DND-41 (cell line): Measurements from ENCODE around the gene LPIN1.

Source experiments
- ATAC-seq: fragments of 200-7000 bp; cut with Tn5 transposase; 3 replicates; pipeline ENCODE4 v1.9.1; 2021; ENCODE audit warnings: low read depth; ENCODE audit not compliant: insufficient read depth
- DNase-seq: peaks from one replicate; pipeline ENCODE4 v3.0.0-alpha.2; 2020
- H2AFZ ChIP-seq: 2 replicates; pipeline ENCODE4 v1.6.0; 2012; ENCODE audit warnings: low read depth, low read length
- H3K27ac ChIP-seq: 2 replicates; pipeline ENCODE4 v1.5.1; 2012; ENCODE audit warnings: low read length, inconsistent platforms
- H3K27me3 ChIP-seq: fragments of 200-600 bp; sonication (generic); 2 replicates; pipeline ENCODE4 v1.6.0; 2012; ENCODE audit warnings: low read length, mild to moderate bottlenecking, inconsistent platforms; ENCODE audit not compliant: insufficient read depth, poor library complexity
- H3K36me3 ChIP-seq: 2 replicates; pipeline ENCODE4 v1.5.1; 2012; ENCODE audit warnings: low read length, inconsistent platforms; ENCODE audit not compliant: insufficient read depth
- H3K4me1 ChIP-seq: 2 replicates; pipeline ENCODE4 v1.5.1; 2012; ENCODE audit warnings: mild to moderate bottlenecking, low read length; ENCODE audit not compliant: insufficient read depth
- H3K4me2 ChIP-seq: 2 replicates; pipeline ENCODE4 v1.6.0; 2012; ENCODE audit warnings: mild to moderate bottlenecking, moderate library complexity, low read length, inconsistent platforms; ENCODE audit not compliant: insufficient read depth
- H3K4me3 ChIP-seq, 2 experiments: fragments of 200-600 bp in 1 of 2; shearing (Covaris generic) in 1 of 2; 2 replicates each; pipeline ENCODE4 v1.5.1; 2012 to 2016; ENCODE audit warnings: inconsistent platforms in 2 of 2, low read length in 2 of 2, mild to moderate bottlenecking in 2 of 2, low read depth in 1 of 2, moderate library complexity in 1 of 2
- H3K79me2 ChIP-seq: 2 replicates; pipeline ENCODE4 v1.6.0; 2012; ENCODE audit warnings: low read length, inconsistent platforms; ENCODE audit not compliant: insufficient read depth
- H3K9ac ChIP-seq: 2 replicates; pipeline ENCODE4 v1.6.0; 2012; ENCODE audit warnings: low read depth, mild to moderate bottlenecking, inconsistent platforms, low read length, moderate library complexity
- H3K9me3 ChIP-seq: 2 replicates; pipeline ENCODE4 v1.5.1; 2012; ENCODE audit warnings: low read length, moderate library complexity, mild to moderate bottlenecking, inconsistent platforms; ENCODE audit not compliant: insufficient read depth, severe bottlenecking
- H4K20me1 ChIP-seq: 2 replicates; pipeline ENCODE4 v1.6.0; 2012; ENCODE audit warnings: low read length; ENCODE audit not compliant: insufficient read depth
- EZH2 ChIP-seq: IDR thresholded peaks from 3 replicates; pipeline ENCODE4 v1.6.1; 2012; ENCODE audit warnings: borderline replicate concordance, low read depth, mild to moderate bottlenecking, moderate library complexity, low read length, inconsistent platforms; ENCODE audit not compliant: severe bottlenecking
- TF ChIP-seq, protein P1 (sequence below): IDR thresholded peaks from 2 replicates; pipeline ENCODE4 v1.5.1; 2012; ENCODE audit warnings: borderline replicate concordance, low read length, moderate library complexity, mild to moderate bottlenecking; ENCODE audit not compliant: poor library complexity, severe bottlenecking; ENCODE audit errors: extremely low read depth

The LPIN1 gene

DNA sequence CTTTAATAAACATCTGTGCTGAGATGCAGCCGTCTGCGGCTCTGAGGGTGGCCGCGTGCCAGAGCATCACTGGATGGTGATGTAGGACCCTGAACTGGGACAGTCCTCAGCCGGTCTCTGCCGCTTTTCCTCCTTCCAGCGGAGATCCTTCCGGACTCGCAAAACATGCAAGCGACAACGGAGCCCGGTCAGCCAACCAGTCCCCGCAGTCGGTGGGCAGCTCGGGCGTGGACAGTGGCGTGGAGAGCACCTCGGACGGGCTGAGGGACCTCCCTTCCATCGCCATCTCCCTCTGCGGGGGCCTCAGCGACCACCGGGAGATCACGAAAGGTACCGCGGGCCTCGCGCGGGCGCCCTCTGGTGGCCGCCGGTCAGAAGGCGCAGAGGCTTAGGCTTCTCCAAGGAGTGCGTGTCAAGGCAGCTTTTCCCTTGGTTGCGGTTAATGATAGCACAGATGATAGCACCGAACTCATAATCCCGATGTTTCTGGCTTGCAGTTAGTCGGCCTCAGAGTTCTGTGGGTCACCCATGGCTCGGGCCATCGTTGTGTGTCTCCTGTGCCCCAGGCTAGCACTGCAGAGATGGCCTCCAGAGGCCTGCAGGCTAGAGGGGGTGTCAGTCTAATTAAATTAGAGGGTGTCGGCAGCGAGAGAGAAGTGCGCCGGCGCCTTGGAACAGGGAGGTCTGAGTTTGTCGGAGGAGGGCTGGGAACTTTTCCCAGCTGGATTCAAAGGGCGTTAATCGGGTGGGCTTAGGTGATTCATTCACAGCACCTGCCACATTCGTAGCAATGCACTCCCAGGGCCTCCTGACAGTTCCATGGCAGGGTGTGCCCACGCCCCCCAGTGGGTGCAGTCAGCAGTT, 38.5 kb downstream of the LPIN1 start:
- ATAC-seq: peak; percentile 85
- no peaks in the 10 kb centered on the region for H4K20me1 ChIP-seq
- H3K4me2 ChIP-seq: no peak overlapping the region
- no peak overlapping the region for H3K27ac ChIP-seq
- no peak overlapping the region for H2AFZ ChIP-seq
- TF ChIP-seq, protein P1, sequence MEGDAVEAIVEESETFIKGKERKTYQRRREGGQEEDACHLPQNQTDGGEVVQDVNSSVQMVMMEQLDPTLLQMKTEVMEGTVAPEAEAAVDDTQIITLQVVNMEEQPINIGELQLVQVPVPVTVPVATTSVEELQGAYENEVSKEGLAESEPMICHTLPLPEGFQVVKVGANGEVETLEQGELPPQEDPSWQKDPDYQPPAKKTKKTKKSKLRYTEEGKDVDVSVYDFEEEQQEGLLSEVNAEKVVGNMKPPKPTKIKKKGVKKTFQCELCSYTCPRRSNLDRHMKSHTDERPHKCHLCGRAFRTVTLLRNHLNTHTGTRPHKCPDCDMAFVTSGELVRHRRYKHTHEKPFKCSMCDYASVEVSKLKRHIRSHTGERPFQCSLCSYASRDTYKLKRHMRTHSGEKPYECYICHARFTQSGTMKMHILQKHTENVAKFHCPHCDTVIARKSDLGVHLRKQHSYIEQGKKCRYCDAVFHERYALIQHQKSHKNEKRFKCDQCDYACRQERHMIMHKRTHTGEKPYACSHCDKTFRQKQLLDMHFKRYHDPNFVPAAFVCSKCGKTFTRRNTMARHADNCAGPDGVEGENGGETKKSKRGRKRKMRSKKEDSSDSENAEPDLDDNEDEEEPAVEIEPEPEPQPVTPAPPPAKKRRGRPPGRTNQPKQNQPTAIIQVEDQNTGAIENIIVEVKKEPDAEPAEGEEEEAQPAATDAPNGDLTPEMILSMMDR: peak; percentile 87
- TF ChIP-seq EZH2: no peak
- no peaks in the 10 kb centered on the region for H3K9me3 ChIP-seq
- DNase-seq: peak; percentile 49
- no peaks in the 10 kb centered on the region for H3K79me2 ChIP-seq
- no peaks in the 10 kb centered on the region for H3K4me1 ChIP-seq
- H3K36me3 ChIP-seq: peaks cover 92% of the 10 kb centered on the region
- H3K9ac ChIP-seq: no peak overlapping the region
- H3K27me3 ChIP-seq: no peaks in the 10 kb centered on the region
- no peak overlapping the region for H3K4me3 ChIP-seq

DNA sequence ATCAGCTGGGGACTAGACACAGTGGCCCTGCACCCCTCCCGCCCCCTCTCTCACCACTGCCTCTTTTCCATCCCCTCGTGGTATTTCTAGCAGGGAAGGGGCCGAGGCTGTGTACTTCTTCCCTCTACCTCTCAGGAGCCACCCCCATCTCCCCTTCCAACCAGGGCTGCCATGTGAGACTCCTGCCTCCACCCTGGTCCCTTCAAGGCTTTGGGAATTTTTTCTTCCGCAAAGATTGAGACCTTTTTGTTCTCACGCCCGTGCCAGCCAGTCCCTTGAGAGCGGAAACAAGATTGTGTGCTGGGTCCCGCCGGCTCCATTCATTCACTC, 39.1 kb downstream of the LPIN1 start:
- Histone ChIP-seq H3K79me2 (no peaks in the 10 kb centered on the region), H3K9ac (no peak overlapping the region), H2AFZ (no peak overlapping the region), H3K4me3 (no peak overlapping the region), H3K27me3 (no peaks in the 10 kb centered on the region), H3K9me3 (peaks cover 2% of the 10 kb centered on the region), H4K20me1 (no peaks in the 10 kb centered on the region), H3K4me1 (no peaks in the 10 kb centered on the region), H3K36me3 (peaks cover 92% of the 10 kb centered on the region), H3K27ac (no peak overlapping the region), H3K4me2 (no peak overlapping the region)
- TF ChIP-seq, protein P1: no peak
- no peak for TF ChIP-seq EZH2
- ATAC-seq: no peak
- DNase-seq: no peak

DNA sequence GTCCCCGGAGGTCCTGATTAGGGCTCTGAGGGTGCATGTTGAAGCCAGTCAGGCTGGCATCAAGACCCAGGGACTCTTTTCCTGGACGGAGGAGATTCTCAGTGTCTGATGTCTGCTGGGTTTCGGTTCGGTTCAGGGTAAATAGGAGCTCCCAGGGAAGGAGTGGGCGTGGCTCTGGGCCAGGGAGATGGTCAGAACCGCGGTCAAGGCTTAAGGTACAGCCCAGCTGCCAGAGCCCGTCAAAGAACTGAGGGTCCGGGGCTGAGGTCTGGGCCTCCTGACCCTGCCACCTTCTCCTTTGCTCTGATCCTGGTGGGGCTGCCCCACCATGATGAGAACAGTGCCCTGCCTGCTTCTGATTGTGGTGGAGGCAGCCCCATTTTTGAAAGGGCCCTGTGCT, 39.8 kb downstream of the LPIN1 start:
- H3K4me1 ChIP-seq: no peaks in the 10 kb centered on the region
- H3K9me3 ChIP-seq: peaks cover 2% of the 10 kb centered on the region
- H3K9ac ChIP-seq: no peak overlapping the region
- no peaks in the 10 kb centered on the region for H4K20me1 ChIP-seq
- no peak overlapping the region for H3K27ac ChIP-seq
- DNase-seq (no peak), ATAC-seq (no peak)
- H3K36me3 ChIP-seq: peaks cover 91% of the 10 kb centered on the region
- TF ChIP-seq EZH2: no peak
- TF ChIP-seq, protein P1: no peak
- no peak overlapping the region for H3K4me3 ChIP-seq
- H2AFZ ChIP-seq: no peak overlapping the region
- no peak overlapping the region for H3K4me2 ChIP-seq
- no peaks in the 10 kb centered on the region for H3K79me2 ChIP-seq
- H3K27me3 ChIP-seq: no peaks in the 10 kb centered on the region
